ENCODE results near the gene IRGQ.

DNA sequence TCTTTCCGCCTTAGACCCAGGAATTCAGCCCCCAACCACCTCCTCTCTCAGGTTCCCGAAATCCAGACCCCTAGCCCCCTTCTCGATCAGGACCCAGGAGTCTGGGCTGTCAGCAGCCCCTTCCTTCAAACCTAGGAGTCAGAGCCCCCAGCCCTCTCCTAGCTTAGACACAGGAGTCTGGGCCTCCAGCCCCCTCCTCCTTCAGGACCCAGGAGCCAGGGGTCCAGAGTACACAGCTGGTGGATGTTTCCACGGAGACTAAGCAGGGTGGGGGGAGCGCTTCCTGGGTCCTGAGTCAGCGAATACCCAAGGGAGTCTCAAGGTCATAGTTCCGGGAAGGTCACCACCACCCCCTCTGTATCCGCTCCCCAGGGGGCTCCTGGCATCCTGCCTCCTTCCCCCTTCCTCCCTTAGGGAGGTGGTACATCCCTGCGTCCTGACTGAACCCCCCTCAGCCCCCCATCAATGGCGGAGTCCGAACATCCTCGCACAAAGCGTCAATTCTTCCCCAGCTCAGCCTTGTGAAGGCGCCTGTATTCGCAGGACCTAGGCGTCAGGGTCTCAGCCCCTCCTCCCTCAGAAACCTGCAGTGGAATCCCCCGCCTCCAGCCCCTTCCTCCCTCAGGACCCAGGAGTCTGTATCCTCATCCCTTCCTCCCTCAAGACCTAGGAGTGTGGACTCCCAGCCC, 39.1 kb upstream of the IRGQ start:
- TF ChIP-seq, protein P1, sequence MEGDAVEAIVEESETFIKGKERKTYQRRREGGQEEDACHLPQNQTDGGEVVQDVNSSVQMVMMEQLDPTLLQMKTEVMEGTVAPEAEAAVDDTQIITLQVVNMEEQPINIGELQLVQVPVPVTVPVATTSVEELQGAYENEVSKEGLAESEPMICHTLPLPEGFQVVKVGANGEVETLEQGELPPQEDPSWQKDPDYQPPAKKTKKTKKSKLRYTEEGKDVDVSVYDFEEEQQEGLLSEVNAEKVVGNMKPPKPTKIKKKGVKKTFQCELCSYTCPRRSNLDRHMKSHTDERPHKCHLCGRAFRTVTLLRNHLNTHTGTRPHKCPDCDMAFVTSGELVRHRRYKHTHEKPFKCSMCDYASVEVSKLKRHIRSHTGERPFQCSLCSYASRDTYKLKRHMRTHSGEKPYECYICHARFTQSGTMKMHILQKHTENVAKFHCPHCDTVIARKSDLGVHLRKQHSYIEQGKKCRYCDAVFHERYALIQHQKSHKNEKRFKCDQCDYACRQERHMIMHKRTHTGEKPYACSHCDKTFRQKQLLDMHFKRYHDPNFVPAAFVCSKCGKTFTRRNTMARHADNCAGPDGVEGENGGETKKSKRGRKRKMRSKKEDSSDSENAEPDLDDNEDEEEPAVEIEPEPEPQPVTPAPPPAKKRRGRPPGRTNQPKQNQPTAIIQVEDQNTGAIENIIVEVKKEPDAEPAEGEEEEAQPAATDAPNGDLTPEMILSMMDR (IDR thresholded peaks at IDR 0.05), result no peak
- TF ChIP-seq POLR2A (IDR thresholded peaks at IDR 0.05), result no peak
